ENCODE data around the gene KCNQ5.

DNA sequence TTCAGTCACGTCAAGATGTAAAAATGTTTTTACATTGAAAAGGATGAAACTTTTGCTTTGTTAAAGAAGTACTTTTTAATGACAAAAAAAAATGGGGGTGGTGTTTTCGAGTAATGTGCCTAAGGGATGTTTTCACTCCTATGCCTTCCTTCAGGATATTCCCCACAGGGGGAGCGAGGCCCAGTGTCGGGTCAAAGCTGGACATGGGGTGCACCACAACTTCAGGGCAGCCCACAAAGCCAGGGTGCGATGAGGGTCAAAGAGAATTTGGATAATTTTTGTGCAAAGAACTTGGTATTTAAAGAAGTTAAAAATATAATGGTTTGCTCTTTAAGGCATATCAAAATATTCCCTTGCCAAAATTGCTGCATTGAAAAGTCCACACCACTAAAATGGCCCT is 247.8 kb downstream of the KCNQ5 start:
- TF ChIP-seq, protein P1, sequence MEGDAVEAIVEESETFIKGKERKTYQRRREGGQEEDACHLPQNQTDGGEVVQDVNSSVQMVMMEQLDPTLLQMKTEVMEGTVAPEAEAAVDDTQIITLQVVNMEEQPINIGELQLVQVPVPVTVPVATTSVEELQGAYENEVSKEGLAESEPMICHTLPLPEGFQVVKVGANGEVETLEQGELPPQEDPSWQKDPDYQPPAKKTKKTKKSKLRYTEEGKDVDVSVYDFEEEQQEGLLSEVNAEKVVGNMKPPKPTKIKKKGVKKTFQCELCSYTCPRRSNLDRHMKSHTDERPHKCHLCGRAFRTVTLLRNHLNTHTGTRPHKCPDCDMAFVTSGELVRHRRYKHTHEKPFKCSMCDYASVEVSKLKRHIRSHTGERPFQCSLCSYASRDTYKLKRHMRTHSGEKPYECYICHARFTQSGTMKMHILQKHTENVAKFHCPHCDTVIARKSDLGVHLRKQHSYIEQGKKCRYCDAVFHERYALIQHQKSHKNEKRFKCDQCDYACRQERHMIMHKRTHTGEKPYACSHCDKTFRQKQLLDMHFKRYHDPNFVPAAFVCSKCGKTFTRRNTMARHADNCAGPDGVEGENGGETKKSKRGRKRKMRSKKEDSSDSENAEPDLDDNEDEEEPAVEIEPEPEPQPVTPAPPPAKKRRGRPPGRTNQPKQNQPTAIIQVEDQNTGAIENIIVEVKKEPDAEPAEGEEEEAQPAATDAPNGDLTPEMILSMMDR (IDR thresholded peaks at IDR 0.05; ENCODE audit: insufficient read depth, low read length, poor library complexity, severe bottlenecking): no peak
- no peak for TF ChIP-seq EZH2phosphoT487 (conservative IDR thresholded peaks at IDR 0.05; ENCODE audit: low read length)

Data from SU-DHL-6 (cell line).